ENCODE measurements around the gene DOK5. TPM values are rescaled to one million over a fixed set of nuclear protein-coding genes. Genes with fewer than 3 reads are reported as not detected.

Gene DOK5
- total RNA-seq, 2 experiments from 2014 or later = not detected

GRCh38 chr20:54665812-54666211 lies 190.4 kb downstream of the DOK5 start:
- Histone ChIP-seq H3K4me3 (ENCODE audit: low read depth, low read length, poor library complexity, severe bottlenecking) (no peak overlapping the region), H3K79me2 (ENCODE audit: insufficient read depth, low read depth, low read length) (no peaks in the 10 kb centered on the region), H3K9me3 (ENCODE audit: low read length) (no peaks in the 10 kb centered on the region), H4K20me1 (ENCODE audit: insufficient read depth, low read length) (no peaks in the 10 kb centered on the region), H3K9me2 (ENCODE audit: insufficient read depth, low read length) (no peaks in the 10 kb centered on the region), H3K4me1 (ENCODE audit: insufficient read depth, low read length, poor library complexity, severe bottlenecking) (no peaks in the 10 kb centered on the region), H3K27ac (ENCODE audit: low read depth, low read length, poor library complexity, severe bottlenecking) (no peak overlapping the region), H3K36me3 (ENCODE audit: insufficient read depth, low read length) (no peaks in the 10 kb centered on the region), H2AFZ (ENCODE audit: low read length) (no peak overlapping the region), H3K4me2 (ENCODE audit: low read length) (no peak overlapping the region)
- no TSS peak for BruUV-seq (replicated peaks)
- intact Hi-C loops (cut with micrococcal nuclease; ENCODE audit: unreplicated experiment) = no loop called here
- ChIA-PET POLR2A (no interaction called here), CTCF (ENCODE audit: unreplicated experiment) (no interaction called here)
- no peak for TF ChIP-seq EZH2phosphoT487 (IDR thresholded peaks at IDR 0.05; ENCODE audit: borderline replicate concordance, low read depth, low read length)
- TF ChIP-seq CTCF (conservative IDR thresholded peaks at IDR 0.05; ENCODE audit: low read length) = no peak
- no peak for DNase-seq (ENCODE audit: low spot score)

GRCh38 chr20:54668271-54669039 lies 193.1 kb downstream of the DOK5 start:
- Histone ChIP-seq H3K27ac (ENCODE audit: low read depth, low read length, poor library complexity, severe bottlenecking) (no peak overlapping the region), H3K4me2 (ENCODE audit: low read length) (no peak overlapping the region), H2AFZ (ENCODE audit: low read length) (no peak overlapping the region), H3K4me3 (ENCODE audit: low read depth, low read length, poor library complexity, severe bottlenecking) (no peak overlapping the region), H3K9me2 (ENCODE audit: insufficient read depth, low read length) (no peaks in the 10 kb centered on the region), H4K20me1 (ENCODE audit: insufficient read depth, low read length) (no peaks in the 10 kb centered on the region), H3K9me3 (ENCODE audit: low read length) (no peaks in the 10 kb centered on the region), H3K36me3 (ENCODE audit: insufficient read depth, low read length) (no peaks in the 10 kb centered on the region), H3K4me1 (ENCODE audit: insufficient read depth, low read length, poor library complexity, severe bottlenecking) (no peaks in the 10 kb centered on the region), H3K79me2 (ENCODE audit: insufficient read depth, low read depth, low read length) (no peaks in the 10 kb centered on the region)
- TF ChIP-seq CTCF (conservative IDR thresholded peaks at IDR 0.05; ENCODE audit: low read length) (peak; percentile 87), EZH2phosphoT487 (IDR thresholded peaks at IDR 0.05; ENCODE audit: borderline replicate concordance, low read depth, low read length) (no peak)
- CTCF ChIA-PET (ENCODE audit: unreplicated experiment) = no interaction called here
- intact Hi-C loops (cut with micrococcal nuclease; ENCODE audit: unreplicated experiment) = no loop called here
- DNase-seq (ENCODE audit: low spot score) = peak; percentile 15
- no TSS peak for BruUV-seq (replicated peaks)
- POLR2A ChIA-PET = interaction anchor here (0.5 to 0.6 kb wide), 2 partner anchors 1393 to 1399 kb away, joined by 3 read pairs; no protein-coding TSS in a partner anchor

GRCh38 chr20:54669040-54669363 lies 193.6 kb downstream of the DOK5 start:
- no peaks in the 10 kb centered on the region for H3K9me2 ChIP-seq (ENCODE audit: insufficient read depth, low read length)
- no peaks in the 10 kb centered on the region for H4K20me1 ChIP-seq (ENCODE audit: insufficient read depth, low read length)
- CTCF ChIA-PET (ENCODE audit: unreplicated experiment) = no interaction called here
- no TSS peak for BruUV-seq (replicated peaks)
- H3K36me3 ChIP-seq (ENCODE audit: insufficient read depth, low read length) = no peaks in the 10 kb centered on the region
- H3K4me1 ChIP-seq (ENCODE audit: insufficient read depth, low read length, poor library complexity, severe bottlenecking) = no peaks in the 10 kb centered on the region
- H3K27ac ChIP-seq (ENCODE audit: low read depth, low read length, poor library complexity, severe bottlenecking) = no peak overlapping the region
- intact Hi-C loops (cut with micrococcal nuclease; ENCODE audit: unreplicated experiment) = no loop called here
- DNase-seq (ENCODE audit: low spot score) = no peak
- TF ChIP-seq CTCF (conservative IDR thresholded peaks at IDR 0.05; ENCODE audit: low read length) = no peak
- no peak for TF ChIP-seq EZH2phosphoT487 (IDR thresholded peaks at IDR 0.05; ENCODE audit: borderline replicate concordance, low read depth, low read length)
- H3K9me3 ChIP-seq (ENCODE audit: low read length) = no peaks in the 10 kb centered on the region
- POLR2A ChIA-PET = no interaction called here
- no peak overlapping the region for H3K4me2 ChIP-seq (ENCODE audit: low read length)
- H3K79me2 ChIP-seq (ENCODE audit: insufficient read depth, low read depth, low read length) = no peaks in the 10 kb centered on the region
- H3K4me3 ChIP-seq (ENCODE audit: low read depth, low read length, poor library complexity, severe bottlenecking) = no peak overlapping the region
- no peak overlapping the region for H2AFZ ChIP-seq (ENCODE audit: low read length)

Measured in OCI-LY7 (cell line).